Urinary bladder (tissue), 4 donors: Measurements from ENCODE around the gene CIAO2B. TPM values are rescaled to one million over a fixed set of nuclear protein-coding genes. Genes with fewer than 3 reads are reported as not detected.

Experiments used
- DNase-seq: peaks from one replicate; pipeline ENCODE4 v3.0.0-alpha.2; 2015; ENCODE audit errors: extremely low spot score
- H3K27ac ChIP-seq: one replicate; pipeline ENCODE4 v1.5.1; 2013; ENCODE audit warnings: low read depth, mild to moderate bottlenecking, moderate library complexity
- H3K36me3 ChIP-seq: one replicate; pipeline ENCODE4 v1.6.1; 2013; ENCODE audit warnings: mild to moderate bottlenecking, moderate library complexity; ENCODE audit not compliant: insufficient read depth
- H3K4me1 ChIP-seq: one replicate; pipeline ENCODE4 v1.6.1; 2013; ENCODE audit warnings: mild to moderate bottlenecking, moderate library complexity; ENCODE audit not compliant: insufficient read depth
- H3K4me3 ChIP-seq: one replicate; pipeline ENCODE4 v1.5.1; 2013; ENCODE audit warnings: low read depth, low read length
- WGBS: extraction: QIAGEN DNeasy Blood & Tissue Kit; methylation state at CpG from one replicate; pipeline ENCODE4 v1.1.7; 2013; 5-methylcytosine and 5-hydroxymethylcytosine counted together
- polyA plus RNA-seq: library from polyadenylated mRNA; stranded (reverse); fragments of 200-250 nt; gene quantifications from one replicate; pipeline ENCODE4 v1.2.3, GENCODE V29; 2013
- total RNA-seq: library from RNA; depleted of rRNA; stranded (reverse); fragments of >200 nt; gene quantifications from one replicate; pipeline ENCODE4 v1.2.3, GENCODE V29; 2014
- donor health status: healthy with polysubstance abuse.
- donor health status: healthy.

Gene CIAO2B
- total and polyA plus RNA-seq, 2 donors, result 52.0 to 174 TPM

- DNase-seq, result no peak
- WGBS, result 83% methylated on average over 5 of the region's 5 CpGs
- H3K4me1 ChIP-seq, result peaks cover 2% of the 10 kb centered on the region
- no peak overlapping the region for H3K4me3 ChIP-seq
- no peak overlapping the region for H3K27ac ChIP-seq
- no peaks in the 10 kb centered on the region for H3K36me3 ChIP-seq
Observed at GRCh38 chr16:66895689-66895979, 38.6 kb downstream of the CIAO2B start.

DNA sequence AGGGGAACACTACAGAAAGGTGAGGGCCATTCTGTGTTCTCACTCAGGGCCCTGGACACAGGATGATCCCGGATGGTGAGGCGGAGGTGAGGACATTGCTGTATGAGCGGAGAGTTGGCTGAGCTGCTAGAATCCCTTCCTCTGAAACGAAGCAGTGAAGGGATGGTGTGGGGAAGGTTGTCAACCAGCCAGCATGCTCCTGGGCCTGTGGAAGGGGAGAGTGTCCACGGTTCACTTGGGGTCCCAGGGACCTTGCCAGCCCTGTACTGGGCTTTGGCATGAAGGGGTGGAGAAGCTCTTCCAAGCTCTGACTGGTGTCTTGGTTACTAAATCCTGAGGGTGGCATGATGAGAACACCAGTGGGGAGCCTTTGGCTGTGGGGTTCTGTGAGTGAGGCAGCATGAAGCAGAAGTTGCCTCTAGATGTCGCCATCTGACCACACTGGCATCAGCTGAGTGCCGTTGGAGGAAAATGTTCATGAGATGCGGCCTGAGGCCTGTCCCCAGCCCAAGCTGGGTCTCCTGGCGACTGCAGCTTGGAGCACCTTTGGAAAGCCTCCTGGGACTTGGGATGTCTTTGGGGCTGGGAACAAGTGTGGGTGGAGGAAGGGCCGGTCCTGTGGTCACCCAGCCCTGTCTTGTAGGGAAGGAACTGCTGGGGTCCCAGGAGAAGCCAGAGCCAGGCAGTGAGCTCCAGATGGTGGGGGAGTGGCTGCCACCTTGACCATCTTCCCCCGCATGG is 39.1 kb downstream of the CIAO2B start:
- Histone ChIP-seq H3K4me3 (no peak overlapping the region), H3K27ac (no peak overlapping the region), H3K4me1 (peaks cover 2% of the 10 kb centered on the region), H3K36me3 (no peaks in the 10 kb centered on the region)
- WGBS, result 36% methylated on average over 11 of the region's 11 CpGs
- DNase-seq, result no peak

- H3K36me3 ChIP-seq, result no peaks in the 10 kb centered on the region
- H3K4me1 ChIP-seq, result no peaks in the 10 kb centered on the region
- DNase-seq, result no peak
- H3K4me3 ChIP-seq, result no peak overlapping the region
- no peak overlapping the region for H3K27ac ChIP-seq
- WGBS, result 66% methylated on average over 2 of the region's 2 CpGs
Observed at GRCh38 chr16:66894055-66894454, 40.1 kb downstream of the CIAO2B start.

- no peaks in the 10 kb centered on the region for H3K4me1 ChIP-seq
- H3K27ac ChIP-seq, result no peak overlapping the region
- 91% methylated on average over 6 of the region's 6 CpGs for WGBS
- no peak overlapping the region for H3K4me3 ChIP-seq
- no peaks in the 10 kb centered on the region for H3K36me3 ChIP-seq
- DNase-seq, result no peak
Observed at GRCh38 chr16:66891797-66892196, 42.4 kb downstream of the CIAO2B start.

DNA sequence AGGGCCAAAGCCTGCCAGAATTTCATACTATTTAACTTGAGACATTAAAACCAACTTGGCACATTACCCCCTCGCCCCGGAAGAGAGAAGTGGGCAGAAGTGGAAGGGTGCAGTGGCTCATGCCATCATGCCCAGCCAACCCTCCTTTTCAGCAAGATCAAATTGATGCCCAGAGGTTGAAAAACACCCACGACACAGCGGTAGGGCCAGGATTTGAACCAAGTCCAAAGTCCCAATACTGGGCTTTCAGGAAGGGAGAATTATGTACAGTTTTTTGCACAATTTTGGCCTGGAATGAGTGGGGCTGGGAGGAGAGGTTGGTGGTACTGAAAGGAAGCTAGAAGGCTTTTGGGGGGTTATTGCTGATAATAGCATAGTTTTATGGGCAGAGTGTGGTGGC is 42.8 kb downstream of the CIAO2B start:
- 92% methylated on average over 4 of the region's 4 CpGs for WGBS
- no peak for DNase-seq
- no peak overlapping the region for H3K4me3 ChIP-seq

GRCh38 chr16:66890799-66891198 is 43.4 kb downstream of the CIAO2B start:
- no peak for DNase-seq
- WGBS, result 88% methylated on average over 2 of the region's 2 CpGs
- no peaks in the 10 kb centered on the region for H3K4me1 ChIP-seq
- H3K36me3 ChIP-seq, result no peaks in the 10 kb centered on the region
- H3K4me3 ChIP-seq, result no peak overlapping the region
- H3K27ac ChIP-seq, result no peak overlapping the region

More for the DNA sequence above, 42.8 kb downstream of the CIAO2B start:
- H3K4me1 ChIP-seq, result no peaks in the 10 kb centered on the region
- H3K27ac ChIP-seq, result no peak overlapping the region
- H3K36me3 ChIP-seq, result no peaks in the 10 kb centered on the region

GRCh38 chr16:66889622-66890021 is 44.6 kb downstream of the CIAO2B start:
- WGBS, result 61% methylated on average over 4 of the region's 4 CpGs
- no peaks in the 10 kb centered on the region for H3K36me3 ChIP-seq
- H3K4me1 ChIP-seq, result no peaks in the 10 kb centered on the region
- H3K27ac ChIP-seq, result no peak overlapping the region
- no peak overlapping the region for H3K4me3 ChIP-seq
- no peak for DNase-seq

DNA sequence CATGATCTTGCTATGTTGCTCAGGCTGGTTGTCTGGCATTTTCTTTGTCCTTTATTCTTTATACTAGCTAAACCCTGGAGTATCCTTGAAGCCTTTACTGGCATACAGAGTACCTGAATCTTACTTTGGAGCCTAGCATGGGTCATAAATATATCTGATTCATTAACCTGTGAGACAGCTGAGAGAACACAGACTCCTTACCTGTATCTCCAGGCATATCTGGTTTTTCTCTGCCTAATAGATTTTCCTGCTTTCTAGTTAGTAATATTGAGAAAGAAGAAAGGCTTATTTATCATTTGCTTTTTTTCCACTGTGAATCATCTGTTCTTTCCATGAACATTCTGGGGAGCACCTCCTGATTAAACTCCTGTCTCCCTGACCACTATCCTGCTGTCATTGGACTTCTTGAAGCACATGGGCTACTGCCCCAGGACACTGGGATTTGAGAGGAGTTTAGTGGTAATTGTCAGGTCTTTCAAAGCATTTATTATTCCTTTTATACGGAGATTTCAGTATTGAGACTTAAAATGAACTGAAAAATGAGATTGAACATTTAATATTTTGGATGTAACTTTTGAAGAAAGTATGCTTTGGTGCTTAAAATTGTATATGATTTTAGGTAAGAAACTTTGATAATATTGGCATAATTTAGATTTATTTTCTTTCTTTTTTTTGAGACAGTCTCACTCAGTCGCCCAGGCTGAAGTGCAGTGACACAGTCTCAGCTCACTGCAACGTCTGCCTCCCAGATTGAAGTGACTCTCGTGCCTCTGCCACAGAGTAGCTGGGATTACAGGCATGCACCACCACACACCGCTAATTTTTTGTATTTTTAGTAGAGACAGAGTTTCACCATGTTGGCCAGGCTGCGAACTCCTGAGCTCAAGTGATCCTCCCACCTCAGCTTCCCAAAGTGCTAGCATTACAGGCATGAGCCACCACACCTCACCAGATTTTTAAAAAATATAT is 45.3 kb downstream of the CIAO2B start:
- no peak overlapping the region for H3K4me3 ChIP-seq
- 91% methylated on average over 6 of the region's 6 CpGs for WGBS
- no peaks in the 10 kb centered on the region for H3K4me1 ChIP-seq
- no peak for DNase-seq
- no peak overlapping the region for H3K27ac ChIP-seq
- no peaks in the 10 kb centered on the region for H3K36me3 ChIP-seq

- Histone ChIP-seq H3K4me3 (no peak overlapping the region), H3K4me1 (no peaks in the 10 kb centered on the region), H3K36me3 (no peaks in the 10 kb centered on the region), H3K27ac (no peak overlapping the region)
- WGBS, result 67% methylated on average over 3 of the region's 3 CpGs
- DNase-seq, result no peak
Observed at GRCh38 chr16:66886914-66887313, 47.3 kb downstream of the CIAO2B start.

DNA sequence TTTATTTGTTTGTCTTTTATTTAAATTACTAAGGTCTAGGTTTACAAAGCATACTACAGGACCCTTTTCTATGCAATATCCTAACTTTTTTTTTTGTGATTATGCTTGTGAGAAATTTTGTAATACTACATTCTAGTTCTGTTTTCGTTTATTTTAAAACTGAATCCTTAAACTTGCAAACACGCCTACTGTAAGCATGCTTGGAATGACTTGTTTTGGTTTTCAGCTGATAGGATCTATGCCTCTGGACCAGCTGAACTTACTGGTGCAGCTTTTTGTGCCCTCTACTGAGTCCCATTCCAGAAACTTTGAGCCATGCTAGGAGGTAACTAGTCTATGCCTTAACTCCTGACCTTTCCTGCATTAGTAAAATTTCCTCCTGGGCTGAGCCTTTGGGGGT is 47.9 kb downstream of the CIAO2B start:
- no peak overlapping the region for H3K27ac ChIP-seq
- no peaks in the 10 kb centered on the region for H3K36me3 ChIP-seq
- no peak for DNase-seq
- no peaks in the 10 kb centered on the region for H3K4me1 ChIP-seq
- 36% methylated on average over 2 of the region's 2 CpGs for WGBS
- H3K4me3 ChIP-seq, result no peak overlapping the region

DNA sequence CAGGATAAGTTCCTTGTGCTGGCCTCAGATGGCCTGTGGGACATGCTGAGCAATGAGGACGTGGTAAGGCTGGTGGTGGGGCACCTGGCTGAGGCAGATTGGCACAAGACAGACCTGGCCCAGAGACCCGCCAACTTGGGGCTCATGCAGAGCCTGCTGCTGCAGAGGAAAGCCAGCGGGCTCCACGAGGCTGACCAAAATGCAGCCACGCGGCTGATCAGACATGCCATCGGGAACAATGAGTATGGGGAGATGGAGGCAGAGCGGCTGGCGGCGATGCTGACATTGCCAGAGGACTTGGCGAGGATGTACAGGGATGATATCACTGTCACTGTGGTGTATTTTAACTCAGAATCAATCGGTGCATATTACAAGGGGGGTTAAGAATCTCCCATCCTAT is 48.7 kb downstream of the CIAO2B start:
- Histone ChIP-seq H3K27ac (no peak overlapping the region), H3K36me3 (no peaks in the 10 kb centered on the region), H3K4me1 (no peaks in the 10 kb centered on the region), H3K4me3 (no peak overlapping the region)
- no peak for DNase-seq
- WGBS, result 91% methylated on average over 12 of the region's 12 CpGs

GRCh38 chr16:66882702-66883101 is 51.5 kb downstream of the CIAO2B start:
- H3K4me3 ChIP-seq, result no peak overlapping the region
- no peak for DNase-seq
- no peaks in the 10 kb centered on the region for H3K36me3 ChIP-seq
- no peaks in the 10 kb centered on the region for H3K4me1 ChIP-seq
- over 99% methylated on average over 3 of the region's 3 CpGs for WGBS
- H3K27ac ChIP-seq, result no peak overlapping the region
